ENCODE results near the gene PTMS. TPM values are rescaled to one million over a fixed set of nuclear protein-coding genes. Genes with fewer than 3 reads are reported as not detected.

The PTMS gene
- total and polyA plus RNA-seq, 9 of the 15 experiments (the other 6 are each of a cell fraction or from before 2014, with no cell fraction given), result 5.1 to 287 (median 78.5) TPM

DNA sequence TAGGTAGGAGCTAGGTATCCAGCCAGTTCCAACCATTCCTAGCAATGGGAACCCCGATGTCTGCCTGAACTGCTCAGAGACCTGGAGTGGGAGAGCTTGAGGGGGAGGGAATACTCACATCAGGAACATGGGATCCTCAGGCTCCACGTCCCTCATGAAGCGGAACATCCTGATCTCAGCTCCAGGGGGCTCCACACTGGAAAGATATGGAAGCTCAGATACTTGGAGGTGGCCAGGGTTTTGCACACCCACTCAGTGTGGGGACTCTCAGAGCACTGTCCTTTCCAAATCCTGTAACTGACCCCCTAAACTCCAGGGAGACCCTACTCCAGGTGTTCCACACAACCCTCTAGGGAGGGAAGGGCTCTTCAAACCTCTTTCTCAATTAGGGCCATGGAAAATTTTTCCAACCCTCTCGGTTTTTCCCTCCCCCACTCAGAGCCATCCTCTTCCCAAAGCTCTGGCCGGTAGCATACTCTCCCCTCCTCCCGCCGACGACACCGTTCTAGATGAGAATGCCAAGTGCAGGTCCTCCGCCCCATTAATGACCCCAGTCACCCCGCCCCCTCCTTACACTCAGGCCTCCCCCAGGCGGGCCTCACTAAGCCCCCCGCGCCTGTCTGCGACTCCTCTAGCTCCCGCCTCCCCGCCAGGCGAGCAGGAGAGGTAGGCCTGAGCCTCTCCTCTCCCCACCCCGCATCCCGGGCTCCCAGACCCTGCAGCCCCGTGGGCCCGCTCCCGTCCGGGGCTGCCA, 13.8 kb upstream of the PTMS start:
- H3K27me3 ChIP-seq (ENCODE audit: control insufficient read depth in 2 of 2, insufficient read depth in 2 of 2, low read length in 2 of 2), result no peaks in the 10 kb centered on the region
- ATAC-seq (peak; percentile 19), FAIRE-seq (peak; percentile 56), DNase-seq (ENCODE audit: extremely low read depth in 1 of 4, low spot score in 3 of 4) (peak in 3 of 4 experiments; percentile 34 to 66 (median 62))
- H2AFZ ChIP-seq (ENCODE audit: low read depth, low read length), result peak overlapping the region; percentile 83
- peaks cover 31% of the 10 kb centered on the region for H3K79me2 ChIP-seq (ENCODE audit: control insufficient read depth, insufficient read depth, low read length)
- ChIA-PET CTCF (ENCODE audit: low intra/inter-chr PET ratio) (interaction anchor here (0.6 kb wide), 1 partner anchor 19 kb away, joined by 3 read pairs; no protein-coding TSS in a partner anchor), POLR2A (interaction anchor here (0.7 to 2.4 kb wide), 10 partner anchors 12 to 191 kb away, joined by 3 to 10 read pairs (median 4); partner anchors contain the start of genes COPS7A, GPR162, P3H3 and RNU7-1)
- intact Hi-C loops (cut with micrococcal nuclease), result no loop called here
- H3K4me1 ChIP-seq (replicated peaks in 1 of 2; ENCODE audit: control insufficient read depth in 2 of 2, insufficient read depth in 2 of 2, low read length in 2 of 2), result peaks cover 24 to 26% of the 10 kb centered on the region in 2 experiments
- BruUV-seq (replicated peaks), result TSS peak; percentile 56
- H3K9ac ChIP-seq (ENCODE audit: insufficient read depth in 1 of 2, low read depth in 2 of 2, low read length in 2 of 2), result peak overlapping the region; percentile 98 to 99
- peak overlapping the region; percentile 99 for H3K4me2 ChIP-seq (ENCODE audit: insufficient read depth, low read length)
- peaks cover 5% of the 10 kb centered on the region; the same call in 1 of the 2 replicates for H4K20me1 ChIP-seq (replicated peaks; ENCODE audit: control insufficient read depth, insufficient read depth, low read length)
- no peak for TF ChIP-seq PML (IDR thresholded peaks at IDR 0.05; ENCODE audit: low read length)
- TF ChIP-seq, protein P1, sequence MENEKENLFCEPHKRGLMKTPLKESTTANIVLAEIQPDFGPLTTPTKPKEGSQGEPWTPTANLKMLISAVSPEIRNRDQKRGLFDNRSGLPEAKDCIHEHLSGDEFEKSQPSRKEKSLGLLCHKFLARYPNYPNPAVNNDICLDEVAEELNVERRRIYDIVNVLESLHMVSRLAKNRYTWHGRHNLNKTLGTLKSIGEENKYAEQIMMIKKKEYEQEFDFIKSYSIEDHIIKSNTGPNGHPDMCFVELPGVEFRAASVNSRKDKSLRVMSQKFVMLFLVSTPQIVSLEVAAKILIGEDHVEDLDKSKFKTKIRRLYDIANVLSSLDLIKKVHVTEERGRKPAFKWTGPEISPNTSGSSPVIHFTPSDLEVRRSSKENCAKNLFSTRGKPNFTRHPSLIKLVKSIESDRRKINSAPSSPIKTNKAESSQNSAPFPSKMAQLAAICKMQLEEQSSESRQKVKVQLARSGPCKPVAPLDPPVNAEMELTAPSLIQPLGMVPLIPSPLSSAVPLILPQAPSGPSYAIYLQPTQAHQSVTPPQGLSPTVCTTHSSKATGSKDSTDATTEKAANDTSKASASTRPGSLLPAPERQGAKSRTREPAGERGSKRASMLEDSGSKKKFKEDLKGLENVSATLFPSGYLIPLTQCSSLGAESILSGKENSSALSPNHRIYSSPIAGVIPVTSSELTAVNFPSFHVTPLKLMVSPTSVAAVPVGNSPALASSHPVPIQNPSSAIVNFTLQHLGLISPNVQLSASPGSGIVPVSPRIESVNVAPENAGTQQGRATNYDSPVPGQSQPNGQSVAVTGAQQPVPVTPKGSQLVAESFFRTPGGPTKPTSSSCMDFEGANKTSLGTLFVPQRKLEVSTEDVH (IDR thresholded peaks at IDR 0.05; ENCODE audit: low read depth, partially characterized antibody), result no peak
- 0 out of 2 replicates have a peak, but pooled peaks have one; percentile 12 for TF ChIP-seq ZNF263 (CRISPR knock-in tag; IDR thresholded peaks at IDR 0.05; ENCODE audit: borderline replicate concordance)
- TF ChIP-seq KAT7 (CRISPR knock-in tag; IDR thresholded peaks at IDR 0.05; ENCODE audit: borderline replicate concordance), result 0 out of 2 replicates have a peak, but pooled peaks have one; percentile 8
- TF ChIP-seq ELF2 (CRISPR knock-in tag; IDR thresholded peaks at IDR 0.05), result no peak
- TF ChIP-seq, protein P2, sequence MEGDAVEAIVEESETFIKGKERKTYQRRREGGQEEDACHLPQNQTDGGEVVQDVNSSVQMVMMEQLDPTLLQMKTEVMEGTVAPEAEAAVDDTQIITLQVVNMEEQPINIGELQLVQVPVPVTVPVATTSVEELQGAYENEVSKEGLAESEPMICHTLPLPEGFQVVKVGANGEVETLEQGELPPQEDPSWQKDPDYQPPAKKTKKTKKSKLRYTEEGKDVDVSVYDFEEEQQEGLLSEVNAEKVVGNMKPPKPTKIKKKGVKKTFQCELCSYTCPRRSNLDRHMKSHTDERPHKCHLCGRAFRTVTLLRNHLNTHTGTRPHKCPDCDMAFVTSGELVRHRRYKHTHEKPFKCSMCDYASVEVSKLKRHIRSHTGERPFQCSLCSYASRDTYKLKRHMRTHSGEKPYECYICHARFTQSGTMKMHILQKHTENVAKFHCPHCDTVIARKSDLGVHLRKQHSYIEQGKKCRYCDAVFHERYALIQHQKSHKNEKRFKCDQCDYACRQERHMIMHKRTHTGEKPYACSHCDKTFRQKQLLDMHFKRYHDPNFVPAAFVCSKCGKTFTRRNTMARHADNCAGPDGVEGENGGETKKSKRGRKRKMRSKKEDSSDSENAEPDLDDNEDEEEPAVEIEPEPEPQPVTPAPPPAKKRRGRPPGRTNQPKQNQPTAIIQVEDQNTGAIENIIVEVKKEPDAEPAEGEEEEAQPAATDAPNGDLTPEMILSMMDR (IDR thresholded peaks at IDR 0.05 in 2 of 3, conservative IDR thresholded peaks at IDR 0.05 in 1 of 3; ENCODE audit: insufficient read depth in 2 of 3, low read depth in 1 of 3, low read length in 3 of 3), result 0 out of 6 replicates have a peak, but pooled peaks of 1 of the 3 experiments have one; percentile 34
- peak; percentile 28 for TF ChIP-seq SAP30 (IDR thresholded peaks at IDR 0.05; ENCODE audit: borderline replicate concordance, insufficient read depth, low read depth, low read length, poor library complexity, severe bottlenecking)
- TF ChIP-seq, protein P3, sequence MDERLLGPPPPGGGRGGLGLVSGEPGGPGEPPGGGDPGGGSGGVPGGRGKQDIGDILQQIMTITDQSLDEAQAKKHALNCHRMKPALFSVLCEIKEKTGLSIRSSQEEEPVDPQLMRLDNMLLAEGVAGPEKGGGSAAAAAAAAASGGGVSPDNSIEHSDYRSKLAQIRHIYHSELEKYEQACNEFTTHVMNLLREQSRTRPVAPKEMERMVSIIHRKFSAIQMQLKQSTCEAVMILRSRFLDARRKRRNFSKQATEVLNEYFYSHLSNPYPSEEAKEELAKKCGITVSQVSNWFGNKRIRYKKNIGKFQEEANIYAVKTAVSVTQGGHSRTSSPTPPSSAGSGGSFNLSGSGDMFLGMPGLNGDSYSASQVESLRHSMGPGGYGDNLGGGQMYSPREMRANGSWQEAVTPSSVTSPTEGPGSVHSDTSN (CRISPR knock-in tag; IDR thresholded peaks at IDR 0.05; ENCODE audit: low read depth), result no peak
- TF ChIP-seq, protein P3 (tag; conservative IDR thresholded peaks at IDR 0.05; ENCODE audit: low read depth), result no peak
- TF ChIP-seq ZNF232 (CRISPR knock-in tag; IDR thresholded peaks at IDR 0.05), result 0 out of 2 replicates have a peak, but pooled peaks have one; percentile 33
- H3K9me3 ChIP-seq (replicated peaks; ENCODE audit: control insufficient read depth, insufficient read depth, low read depth, low read length), result no peaks in the 10 kb centered on the region
- H3K9me1 ChIP-seq (ENCODE audit: control insufficient read depth, insufficient read depth, low read length), result peaks cover 3% of the 10 kb centered on the region
- H3K27ac ChIP-seq (ENCODE audit: extremely low read depth, low read depth, low read length), result peak overlapping the region; percentile 99
- peaks cover 48% of the 10 kb centered on the region; the same call in 2 of the 3 replicates for H3K36me3 ChIP-seq (ENCODE audit: control insufficient read depth, insufficient read depth, low read length)
- H3K4me3 ChIP-seq, result peak overlapping the region; percentile 99
- WGBS (ENCODE audit: insufficient coverage, low coverage, missing lambda C conversion rate), result 4% methylated on average over 3 of the region's 24 CpGs
- in situ Hi-C loops (cut with MboI), result no loop called here

Measured in K562 (cell line).